Smooth muscle cell (in vitro differentiated cells): ENCODE data around the gene RNFT2. TPM values are rescaled to one million over a fixed set of nuclear protein-coding genes. Genes with fewer than 3 reads are reported as not detected.

Source experiments
- DNase-seq: peaks from one replicate; lab custom pipeline; 2025; ENCODE audit not compliant: unreplicated experiment; lab: John Stamatoyannopoulos, UW
- H2AFZ ChIP-seq: fragments of 200-600 bp; sonication (generic); 2 replicates; pipeline ENCODE4 v1.6.0; 2016; ENCODE audit warnings: antibody characterized with exemption, low read depth, mild to moderate bottlenecking
- H3F3A ChIP-seq: fragments of 200-600 bp; sonication (generic); 2 replicates; pipeline ENCODE4 v1.6.0; 2017; ENCODE audit warnings: antibody characterized with exemption, low read depth
- H3K27ac ChIP-seq: fragments of 200-600 bp; sonication (generic); 2 replicates; pipeline ENCODE4 v1.5.1; 2016; ENCODE audit warnings: low read depth, mild to moderate bottlenecking
- H3K27me3 ChIP-seq: fragments of 200-600 bp; sonication (generic); 2 replicates; pipeline ENCODE4 v1.6.1; 2016; ENCODE audit warnings: low read depth, mild to moderate bottlenecking
- H3K36me3 ChIP-seq: fragments of 200-600 bp; sonication (generic); 2 replicates; pipeline ENCODE4 v1.5.1; 2016; ENCODE audit warnings: low read depth
- H3K4me1 ChIP-seq: fragments of 200-600 bp; sonication (generic); 2 replicates; pipeline ENCODE4 v1.5.1; 2016; ENCODE audit warnings: low read depth
- H3K4me2 ChIP-seq: fragments of 200-600 bp; sonication (generic); 2 replicates; pipeline ENCODE4 v1.6.0; 2016; ENCODE audit warnings: mild to moderate bottlenecking
- H3K4me3 ChIP-seq: fragments of 200-600 bp; sonication (generic); 2 replicates; pipeline ENCODE4 v1.5.1; 2016; ENCODE audit warnings: mild to moderate bottlenecking
- H3K79me2 ChIP-seq: fragments of 200-600 bp; sonication (generic); 2 replicates; pipeline ENCODE4 v1.6.0; 2016; ENCODE audit warnings: low read depth, mild to moderate bottlenecking
- H3K9ac ChIP-seq: fragments of 200-600 bp; sonication (generic); 2 replicates; pipeline ENCODE4 v1.6.0; 2016; ENCODE audit warnings: low read depth
- H3K9me3 ChIP-seq: fragments of 200-600 bp; sonication (generic); replicated peaks from 2 replicates; pipeline ENCODE4 v1.5.1; 2016; ENCODE audit warnings: low read depth
- H4K20me1 ChIP-seq: fragments of 200-600 bp; sonication (generic); 2 replicates; pipeline ENCODE4 v1.6.0; 2016; ENCODE audit warnings: low read depth
- WGBS: methylation state at CpG from one replicate; pipeline ENCODE4 v1.1.7; 2016; ENCODE audit warnings: low lambda C conversion rate; 5-methylcytosine and 5-hydroxymethylcytosine counted together
- polyA plus RNA-seq: library from polyadenylated mRNA; unstranded; fragments of >200 nt; fragmentation: Nextera tagmentation; extraction: Ambion mirVana; gene quantifications from 2 replicates; pipeline ENCODE4 v1.2.1, GENCODE V29; 2016
- total RNA-seq: library from RNA; depleted of rRNA; stranded (reverse); fragments of >200 nt; gene quantifications from 2 replicates; pipeline ENCODE4 v1.2.3, GENCODE V29; 2014
- TF ChIP-seq, protein P1 (sequence below): fragments of 200-600 bp; sonication (generic); IDR thresholded peaks from 2 replicates; pipeline ENCODE4 v1.5.1; 2017; ENCODE audit warnings: borderline replicate concordance, mild to moderate bottlenecking, antibody characterized with exemption; ENCODE audit not compliant: insufficient read depth, poor library complexity, severe bottlenecking

The RNFT2 gene
- total and polyA plus RNA-seq, 2 experiments from 2014 or later = 2.0 to 2.4 TPM

DNA sequence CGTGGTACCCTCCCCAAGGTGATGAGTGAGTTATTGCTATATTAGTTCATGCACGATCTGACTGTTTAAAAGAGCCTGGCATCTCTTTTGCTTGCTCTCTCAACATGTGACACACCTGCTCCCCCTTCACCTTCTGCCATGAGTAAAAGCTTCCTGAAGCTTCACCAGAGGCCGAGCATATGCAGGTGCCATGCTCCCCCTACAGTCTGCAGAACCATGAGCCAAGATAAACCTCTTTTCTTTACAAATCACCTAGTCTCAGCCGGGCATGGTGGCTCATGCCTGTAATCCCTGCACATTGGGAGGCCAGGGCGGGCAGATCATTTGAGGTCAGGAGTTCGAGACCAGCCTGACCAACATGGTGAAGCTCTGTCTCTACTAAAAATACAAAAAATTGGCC is 61.8 kb downstream of the RNFT2 start:
- Histone ChIP-seq H2AFZ (no peak overlapping the region), H3K4me2 (no peak overlapping the region), H4K20me1 (no peaks in the 10 kb centered on the region), H3K27me3 (no peaks in the 10 kb centered on the region), H3K9me3 (no peaks in the 10 kb centered on the region), H3K36me3 (no peaks in the 10 kb centered on the region), H3K27ac (no peak overlapping the region), H3F3A (no peaks in the 10 kb centered on the region), H3K79me2 (no peaks in the 10 kb centered on the region), H3K4me1 (no peaks in the 10 kb centered on the region), H3K4me3 (no peak overlapping the region), H3K9ac (no peak overlapping the region)
- TF ChIP-seq, protein P1, sequence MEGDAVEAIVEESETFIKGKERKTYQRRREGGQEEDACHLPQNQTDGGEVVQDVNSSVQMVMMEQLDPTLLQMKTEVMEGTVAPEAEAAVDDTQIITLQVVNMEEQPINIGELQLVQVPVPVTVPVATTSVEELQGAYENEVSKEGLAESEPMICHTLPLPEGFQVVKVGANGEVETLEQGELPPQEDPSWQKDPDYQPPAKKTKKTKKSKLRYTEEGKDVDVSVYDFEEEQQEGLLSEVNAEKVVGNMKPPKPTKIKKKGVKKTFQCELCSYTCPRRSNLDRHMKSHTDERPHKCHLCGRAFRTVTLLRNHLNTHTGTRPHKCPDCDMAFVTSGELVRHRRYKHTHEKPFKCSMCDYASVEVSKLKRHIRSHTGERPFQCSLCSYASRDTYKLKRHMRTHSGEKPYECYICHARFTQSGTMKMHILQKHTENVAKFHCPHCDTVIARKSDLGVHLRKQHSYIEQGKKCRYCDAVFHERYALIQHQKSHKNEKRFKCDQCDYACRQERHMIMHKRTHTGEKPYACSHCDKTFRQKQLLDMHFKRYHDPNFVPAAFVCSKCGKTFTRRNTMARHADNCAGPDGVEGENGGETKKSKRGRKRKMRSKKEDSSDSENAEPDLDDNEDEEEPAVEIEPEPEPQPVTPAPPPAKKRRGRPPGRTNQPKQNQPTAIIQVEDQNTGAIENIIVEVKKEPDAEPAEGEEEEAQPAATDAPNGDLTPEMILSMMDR = no peak
- 79% methylated on average over 6 of the region's 6 CpGs for WGBS
- DNase-seq = no peak

DNA sequence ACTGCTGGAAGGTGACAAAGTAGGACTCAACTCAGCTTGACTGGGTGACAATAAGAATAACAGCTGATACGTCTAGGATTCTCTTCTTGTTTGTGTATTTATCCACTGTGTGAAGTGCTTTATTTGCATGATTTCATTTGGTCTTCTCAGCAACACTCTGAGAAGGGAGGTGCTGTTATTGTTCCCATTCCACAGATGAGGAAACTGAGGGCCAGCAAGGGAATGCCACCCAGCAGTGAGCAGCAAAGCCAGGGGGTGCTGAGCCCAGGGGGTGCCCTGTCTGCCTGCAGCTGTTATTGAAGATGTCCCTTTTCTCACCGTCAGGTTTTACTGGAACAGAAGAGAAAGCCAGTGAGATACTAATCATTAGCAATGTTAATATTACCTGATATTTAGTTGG is 62.8 kb downstream of the RNFT2 start:
- H3K79me2 ChIP-seq = no peaks in the 10 kb centered on the region
- H4K20me1 ChIP-seq = no peaks in the 10 kb centered on the region
- H3K4me3 ChIP-seq = no peak overlapping the region
- no peaks in the 10 kb centered on the region for H3K9me3 ChIP-seq
- no peak overlapping the region for H3K4me2 ChIP-seq
- no peak overlapping the region for H3K27ac ChIP-seq
- H3K36me3 ChIP-seq = no peaks in the 10 kb centered on the region
- no peaks in the 10 kb centered on the region for H3K27me3 ChIP-seq
- 86% methylated on average over 2 of the region's 2 CpGs for WGBS
- H2AFZ ChIP-seq = no peak overlapping the region
- DNase-seq = no peak
- H3K9ac ChIP-seq = no peak overlapping the region
- TF ChIP-seq, protein P1 = no peak
- H3F3A ChIP-seq = no peaks in the 10 kb centered on the region
- no peaks in the 10 kb centered on the region for H3K4me1 ChIP-seq

DNA sequence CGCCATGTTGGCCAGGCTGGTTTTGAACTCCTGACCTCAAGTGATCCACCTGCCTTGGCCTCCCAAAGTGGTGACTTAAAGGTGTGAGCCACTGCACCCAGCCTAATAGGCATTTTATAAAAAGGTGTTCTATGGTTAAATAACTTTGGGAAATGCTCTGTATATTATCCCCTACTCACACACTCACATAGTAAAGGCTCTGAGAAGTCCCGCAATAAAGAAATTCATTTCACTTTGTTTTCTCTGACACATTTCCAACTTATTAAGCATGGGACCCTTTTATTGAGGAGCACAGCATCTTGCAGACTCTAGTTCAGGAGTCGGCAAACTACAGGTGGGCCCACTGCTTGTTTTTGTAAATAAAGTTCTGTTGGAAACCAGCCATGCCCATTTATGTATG is 63.9 kb downstream of the RNFT2 start:
- Histone ChIP-seq H3K27me3 (no peaks in the 10 kb centered on the region), H4K20me1 (no peaks in the 10 kb centered on the region), H3K9me3 (no peaks in the 10 kb centered on the region), H2AFZ (no peak overlapping the region), H3K4me3 (no peak overlapping the region), H3K36me3 (no peaks in the 10 kb centered on the region), H3K79me2 (no peaks in the 10 kb centered on the region), H3F3A (no peaks in the 10 kb centered on the region), H3K4me2 (no peak overlapping the region), H3K27ac (no peak overlapping the region), H3K4me1 (no peaks in the 10 kb centered on the region), H3K9ac (no peak overlapping the region)
- 99% methylated on average over 3 of the region's 3 CpGs for WGBS
- DNase-seq = no peak
- TF ChIP-seq, protein P1 = no peak

DNA sequence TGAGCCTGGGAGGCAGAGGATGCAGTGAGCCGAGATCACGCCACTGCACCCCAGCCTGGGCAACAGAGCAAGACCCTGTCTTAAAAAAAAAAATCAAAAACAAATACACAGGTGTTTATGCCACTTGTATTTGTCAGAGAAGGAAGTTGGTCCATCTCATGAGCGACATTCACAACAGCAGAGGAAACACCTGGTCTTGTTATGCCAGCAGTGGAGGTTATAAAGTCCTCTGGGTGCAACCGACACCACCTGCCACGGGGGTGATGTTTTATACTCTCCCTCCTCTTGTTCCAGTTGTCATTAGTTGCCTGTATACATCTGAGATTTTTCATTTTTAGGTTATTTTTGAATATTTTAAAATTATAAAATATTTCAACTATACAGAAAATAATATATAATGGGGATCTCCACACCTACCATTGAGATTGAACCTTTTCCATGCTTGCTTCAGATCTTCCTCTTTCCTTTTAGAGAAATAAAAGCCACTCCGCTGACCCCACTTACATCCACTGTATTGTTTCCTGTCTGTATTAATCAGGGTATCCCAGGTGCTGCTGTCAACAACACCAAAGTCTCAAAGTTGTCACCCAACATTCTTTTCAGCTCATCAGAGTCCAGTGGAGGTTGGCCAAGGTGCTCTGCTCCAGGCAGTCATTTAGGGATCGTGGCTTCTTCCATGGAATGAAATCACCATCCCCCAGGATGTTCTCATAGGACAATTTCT is 65.1 kb downstream of the RNFT2 start:
- H3K27me3 ChIP-seq = no peaks in the 10 kb centered on the region
- H2AFZ ChIP-seq = no peak overlapping the region
- H3K27ac ChIP-seq = no peak overlapping the region
- DNase-seq = no peak
- no peaks in the 10 kb centered on the region for H3K79me2 ChIP-seq
- H3K4me1 ChIP-seq = no peaks in the 10 kb centered on the region
- H3F3A ChIP-seq = no peaks in the 10 kb centered on the region
- H3K4me3 ChIP-seq = no peak overlapping the region
- no peaks in the 10 kb centered on the region for H3K36me3 ChIP-seq
- no peak overlapping the region for H3K9ac ChIP-seq
- no peaks in the 10 kb centered on the region for H3K9me3 ChIP-seq
- 95% methylated on average over 7 of the region's 7 CpGs for WGBS
- TF ChIP-seq, protein P1 = no peak
- H3K4me2 ChIP-seq = no peak overlapping the region
- no peaks in the 10 kb centered on the region for H4K20me1 ChIP-seq
